WI38 (cell line): ENCODE results near the gene TAGLN.

Experiments
- H3K4me3 ChIP-seq: 2 replicates; pipeline ENCODE4 v1.5.1; 2011; ENCODE audit warnings: low read depth, mild to moderate bottlenecking, control low read depth, low read length
- CTCF ChIP-seq: IDR thresholded peaks from 2 replicates; pipeline ENCODE4 v1.5.1; 2012; ENCODE audit warnings: low read depth, mild to moderate bottlenecking, control low read depth, low read length

TAGLN gene

GRCh38 chr11:117176186-117176585 is 23.0 kb upstream of the TAGLN start:
- TF ChIP-seq CTCF: no peak
- H3K4me3 ChIP-seq: no peak overlapping the region

- peak overlapping the region; percentile 80 for H3K4me3 ChIP-seq
Measured at GRCh38 chr11:117177534-117178209, 21.5 kb upstream of the TAGLN start.

GRCh38 chr11:117178210-117179034 is 20.7 kb upstream of the TAGLN start, which contains the start of gene SIDT2:
Gene SIDT2, plus strand, starts transcription at chr11:117178743. Its CDS starts 521 bp downstream, at chr11:117179264.
- no peak for TF ChIP-seq CTCF
- peak within 1 kb of the TSS; percentile 80 for H3K4me3 ChIP-seq

More at GRCh38 chr11:117177534-117178209, 21.5 kb upstream of the TAGLN start:
- TF ChIP-seq CTCF: no peak

GRCh38 chr11:117179048-117179999 is 19.8 kb upstream of the TAGLN start:
- H3K4me3 ChIP-seq: peak overlapping the region; percentile 80
- no peak for TF ChIP-seq CTCF

- peak overlapping the region; percentile 80 for H3K4me3 ChIP-seq
- no peak for TF ChIP-seq CTCF
Measured at GRCh38 chr11:117180020-117180419, 19.1 kb upstream of the TAGLN start.

GRCh38 chr11:117180661-117181585 is 18.2 kb upstream of the TAGLN start:
- no peak overlapping the region for H3K4me3 ChIP-seq
- TF ChIP-seq CTCF: no peak
